ENCODE measurements around the gene ACOXL. TPM values are rescaled to one million over a fixed set of nuclear protein-coding genes. Genes with fewer than 3 reads are reported as not detected.

ACOXL gene
- total and polyA plus RNA-seq, 9 of the 15 experiments (the other 6 are each of a cell fraction or from before 2014, with no cell fraction given): 0.31 to 0.56 TPM; not detected in 7

GRCh38 chr2:110886826-110887573 is 154.6 kb downstream of the ACOXL start:
- H3K4me3 ChIP-seq: no peak overlapping the region
- in situ Hi-C loops (cut with MboI): no loop called here
- no peak overlapping the region for H3K27ac ChIP-seq (ENCODE audit: extremely low read depth, low read depth, low read length)
- H4K20me1 ChIP-seq (replicated peaks; ENCODE audit: control insufficient read depth, insufficient read depth, low read length): no peaks in the 10 kb centered on the region
- DNase-seq (ENCODE audit: extremely low read depth in 1 of 4, low spot score in 3 of 4) (no peak), ATAC-seq (no peak), FAIRE-seq (no peak)
- no peak overlapping the region for H3K4me2 ChIP-seq (ENCODE audit: insufficient read depth, low read length)
- H3K9me1 ChIP-seq (ENCODE audit: control insufficient read depth, insufficient read depth, low read length): no peaks in the 10 kb centered on the region
- ChIA-PET CTCF (ENCODE audit: low intra/inter-chr PET ratio) (no interaction called here), POLR2A (no interaction called here)
- no TSS peak for BruUV-seq (replicated peaks)
- H3K36me3 ChIP-seq (ENCODE audit: control insufficient read depth, insufficient read depth, low read length): no peaks in the 10 kb centered on the region
- H3K27me3 ChIP-seq (ENCODE audit: control insufficient read depth in 2 of 2, insufficient read depth in 2 of 2, low read length in 2 of 2): peaks cover 0 to 3% of the 10 kb centered on the region in 2 experiments; a peak in 2 of 5 replicates
- H3K9me3 ChIP-seq (replicated peaks; ENCODE audit: control insufficient read depth, insufficient read depth, low read depth, low read length): no peaks in the 10 kb centered on the region
- under 1% methylated on average over 11 of the region's 11 CpGs for WGBS (ENCODE audit: insufficient coverage, low coverage, missing lambda C conversion rate)
- no peaks in the 10 kb centered on the region for H3K79me2 ChIP-seq (ENCODE audit: control insufficient read depth, insufficient read depth, low read length)
- H3K9ac ChIP-seq (ENCODE audit: insufficient read depth in 1 of 2, low read depth in 2 of 2, low read length in 2 of 2): no peak overlapping the region
- no peak overlapping the region for H2AFZ ChIP-seq (ENCODE audit: low read depth, low read length)
- intact Hi-C loops (cut with micrococcal nuclease): no loop called here
- H3K4me1 ChIP-seq (replicated peaks in 1 of 2; ENCODE audit: control insufficient read depth in 2 of 2, insufficient read depth in 2 of 2, low read length in 2 of 2): no peaks in the 10 kb centered on the region
- TF ChIP-seq PHB2 (IDR thresholded peaks at IDR 0.05; ENCODE audit: low read depth) (no peak), TCF7L2 (IDR thresholded peaks at IDR 0.05; ENCODE audit: low read depth, low read length) (no peak), ZMIZ1 (IDR thresholded peaks at IDR 0.05; ENCODE audit: low read depth in 2 of 2, low read length in 2 of 2) (no peak), MCM7 (IDR thresholded peaks at IDR 0.05) (no peak), GTF3C2 (IDR thresholded peaks at IDR 0.05; ENCODE audit: borderline replicate concordance, extremely low read depth, insufficient read length) (no peak), GMEB1 (CRISPR knock-in tag; IDR thresholded peaks at IDR 0.05) (no peak), CTBP1 (IDR thresholded peaks at IDR 0.05; ENCODE audit: borderline replicate concordance) (no peak)

Measured in K562 (cell line).